ENCODE measurements around the gene KLHL30. TPM values are rescaled to one million over a fixed set of nuclear protein-coding genes. Genes with fewer than 3 reads are reported as not detected.

KLHL30 gene
- total RNA-seq, 1 donor from 2014 or later, result 1.2 TPM

GRCh38 chr2:238122287-238123217 is 15.9 kb upstream of the KLHL30 start:
- Mint-ChIP-seq H3K4me3 (ENCODE audit: unreplicated experiment) (no peak overlapping the region), H3K36me3 (ENCODE audit: unreplicated experiment) (no peaks in the 10 kb centered on the region), H3K4me1 (ENCODE audit: unreplicated experiment) (no peaks in the 10 kb centered on the region), H3K27ac (ENCODE audit: unreplicated experiment) (no peak overlapping the region), H3K9me3 (ENCODE audit: unreplicated experiment) (no peaks in the 10 kb centered on the region), H3K27me3 (ENCODE audit: unreplicated experiment) (peaks cover 6% of the 10 kb centered on the region)
- no peak for TF ChIP-seq CTCF (IDR thresholded peaks at IDR 0.05)
- DNase-seq (ENCODE audit: extremely low spot score, unreplicated experiment), result no peak

GRCh38 chr2:238123218-238123971 is 15.1 kb upstream of the KLHL30 start:
- Mint-ChIP-seq H3K4me1 (ENCODE audit: unreplicated experiment) (no peaks in the 10 kb centered on the region), H3K4me3 (ENCODE audit: unreplicated experiment) (no peak overlapping the region), H3K36me3 (ENCODE audit: unreplicated experiment) (no peaks in the 10 kb centered on the region), H3K27ac (ENCODE audit: unreplicated experiment) (no peak overlapping the region), H3K27me3 (ENCODE audit: unreplicated experiment) (peaks cover 2% of the 10 kb centered on the region), H3K9me3 (ENCODE audit: unreplicated experiment) (no peaks in the 10 kb centered on the region)
- TF ChIP-seq CTCF (IDR thresholded peaks at IDR 0.05), result no peak
- DNase-seq (ENCODE audit: extremely low spot score, unreplicated experiment), result no peak

- H3K27ac Mint-ChIP-seq (ENCODE audit: unreplicated experiment), result no peak overlapping the region
- H3K36me3 Mint-ChIP-seq (ENCODE audit: unreplicated experiment), result no peaks in the 10 kb centered on the region
- no peaks in the 10 kb centered on the region for H3K4me1 Mint-ChIP-seq (ENCODE audit: unreplicated experiment)
- H3K4me3 Mint-ChIP-seq (ENCODE audit: unreplicated experiment), result no peak overlapping the region
- no peak for TF ChIP-seq CTCF (IDR thresholded peaks at IDR 0.05)
- DNase-seq (ENCODE audit: extremely low spot score, unreplicated experiment), result no peak
- peaks cover 2% of the 10 kb centered on the region for H3K27me3 Mint-ChIP-seq (ENCODE audit: unreplicated experiment)
- no peaks in the 10 kb centered on the region for H3K9me3 Mint-ChIP-seq (ENCODE audit: unreplicated experiment)
These were observed 14.4 kb upstream of the KLHL30 start for GRCh38 chr2:238123991-238124470.

GRCh38 chr2:238124488-238125126 is 13.9 kb upstream of the KLHL30 start:
- Mint-ChIP-seq H3K36me3 (ENCODE audit: unreplicated experiment) (no peaks in the 10 kb centered on the region), H3K4me3 (ENCODE audit: unreplicated experiment) (no peak overlapping the region), H3K27me3 (ENCODE audit: unreplicated experiment) (peaks cover 2% of the 10 kb centered on the region), H3K27ac (ENCODE audit: unreplicated experiment) (no peak overlapping the region), H3K9me3 (ENCODE audit: unreplicated experiment) (no peaks in the 10 kb centered on the region), H3K4me1 (ENCODE audit: unreplicated experiment) (no peaks in the 10 kb centered on the region)
- TF ChIP-seq CTCF (IDR thresholded peaks at IDR 0.05), result no peak
- no peak for DNase-seq (ENCODE audit: extremely low spot score, unreplicated experiment)
